Activated naive CD4-positive, alpha-beta T cell treated with Interleukin-2 at 50 U/mL for 16 hours (primary cell): ENCODE measurements around the gene COL4A2.

Experiments used
- DNase-seq: peaks from one replicate; pipeline ENCODE4 v3.0.0-alpha.2; 2020

The COL4A2 gene

GRCh38 chr13:110323172-110323891 lies 16.2 kb downstream of the COL4A2 start:
- no peak for DNase-seq

- no peak for DNase-seq
Observed at GRCh38 chr13:110324026-110324749, 17.1 kb downstream of the COL4A2 start.

GRCh38 chr13:110326263-110326904 lies 19.3 kb downstream of the COL4A2 start:
- DNase-seq = no peak

- DNase-seq = no peak
Observed at GRCh38 chr13:110327051-110327721, 20.1 kb downstream of the COL4A2 start.

GRCh38 chr13:110328573-110328972 lies 21.5 kb downstream of the COL4A2 start:
- no peak for DNase-seq

- DNase-seq = no peak
Observed at GRCh38 chr13:110329258-110329657, 22.2 kb downstream of the COL4A2 start.

GRCh38 chr13:110329798-110330461 lies 22.8 kb downstream of the COL4A2 start:
- DNase-seq = no peak

- no peak for DNase-seq
Observed at GRCh38 chr13:110330491-110331011, 23.5 kb downstream of the COL4A2 start.

GRCh38 chr13:110331362-110331761 lies 24.3 kb downstream of the COL4A2 start:
- DNase-seq = no peak

- no peak for DNase-seq
Observed at GRCh38 chr13:110332750-110333149, 25.7 kb downstream of the COL4A2 start.

GRCh38 chr13:110333837-110334236 lies 26.8 kb downstream of the COL4A2 start:
- DNase-seq = no peak

- DNase-seq = no peak
Observed at GRCh38 chr13:110334256-110334655, 27.2 kb downstream of the COL4A2 start.

GRCh38 chr13:110334841-110335490 lies 27.9 kb downstream of the COL4A2 start:
- no peak for DNase-seq

- no peak for DNase-seq
Observed at GRCh38 chr13:110336108-110336507, 29.0 kb downstream of the COL4A2 start.

- no peak for DNase-seq
Observed at GRCh38 chr13:110336681-110337080, 29.6 kb downstream of the COL4A2 start.

- DNase-seq = no peak
Observed at GRCh38 chr13:110337247-110337646, 30.2 kb downstream of the COL4A2 start.

GRCh38 chr13:110338441-110339101 lies 31.5 kb downstream of the COL4A2 start:
- no peak for DNase-seq

GRCh38 chr13:110339263-110339662 lies 32.2 kb downstream of the COL4A2 start:
- no peak for DNase-seq

- DNase-seq = no peak
Observed at GRCh38 chr13:110339975-110340550, 33.0 kb downstream of the COL4A2 start.

- DNase-seq = peak; percentile 20
Observed at GRCh38 chr13:110340812-110341444, 33.8 kb downstream of the COL4A2 start.
